ENCODE results near the gene TTC1.

DNA sequence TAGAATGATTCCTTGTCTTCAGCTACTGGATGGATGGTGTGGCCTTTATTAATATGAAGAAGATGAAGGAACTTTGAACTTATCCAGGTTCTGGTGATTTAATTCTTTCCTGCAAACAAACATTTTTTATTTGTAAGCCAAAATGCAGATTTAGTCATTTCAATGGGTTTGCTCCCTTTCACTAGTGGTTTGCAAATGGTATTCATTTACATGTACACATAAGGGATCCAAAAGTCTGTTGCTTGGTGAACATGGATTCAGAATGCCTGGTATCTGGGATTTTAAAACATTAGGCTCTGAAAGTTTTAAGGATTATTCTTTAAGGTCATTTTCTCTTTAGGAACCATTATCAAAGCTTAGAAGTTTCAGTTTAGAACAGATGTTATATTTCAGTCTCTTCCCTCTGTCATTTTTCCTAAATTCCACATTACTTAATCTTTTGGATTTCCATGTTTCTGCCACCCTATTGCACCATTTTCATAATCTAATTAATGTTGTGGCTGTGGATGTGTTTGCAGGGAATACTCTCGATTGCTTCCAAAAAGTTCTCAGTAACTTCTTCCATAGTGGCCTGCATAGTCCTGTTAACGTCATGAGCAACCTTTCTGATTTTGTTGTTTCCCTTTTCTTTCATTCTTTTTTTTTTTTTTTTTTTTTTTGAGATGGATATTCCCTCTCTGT is 10.1 kb downstream of the TTC1 start:
- TF ChIP-seq RFX5 (IDR thresholded peaks at IDR 0.05; ENCODE audit: low read length) (no peak), MXI1 (IDR thresholded peaks at IDR 0.05; ENCODE audit: low read depth, low read length) (no peak), POLR2AphosphoS5 (IDR thresholded peaks at IDR 0.05; ENCODE audit: low read depth, low read length) (no peak), SMC3 (IDR thresholded peaks at IDR 0.05; ENCODE audit: low read depth, low read length) (no peak), TEAD4 (IDR thresholded peaks at IDR 0.05; ENCODE audit: borderline replicate concordance, insufficient read depth) (no peak)
- TF ChIP-seq, protein P1, sequence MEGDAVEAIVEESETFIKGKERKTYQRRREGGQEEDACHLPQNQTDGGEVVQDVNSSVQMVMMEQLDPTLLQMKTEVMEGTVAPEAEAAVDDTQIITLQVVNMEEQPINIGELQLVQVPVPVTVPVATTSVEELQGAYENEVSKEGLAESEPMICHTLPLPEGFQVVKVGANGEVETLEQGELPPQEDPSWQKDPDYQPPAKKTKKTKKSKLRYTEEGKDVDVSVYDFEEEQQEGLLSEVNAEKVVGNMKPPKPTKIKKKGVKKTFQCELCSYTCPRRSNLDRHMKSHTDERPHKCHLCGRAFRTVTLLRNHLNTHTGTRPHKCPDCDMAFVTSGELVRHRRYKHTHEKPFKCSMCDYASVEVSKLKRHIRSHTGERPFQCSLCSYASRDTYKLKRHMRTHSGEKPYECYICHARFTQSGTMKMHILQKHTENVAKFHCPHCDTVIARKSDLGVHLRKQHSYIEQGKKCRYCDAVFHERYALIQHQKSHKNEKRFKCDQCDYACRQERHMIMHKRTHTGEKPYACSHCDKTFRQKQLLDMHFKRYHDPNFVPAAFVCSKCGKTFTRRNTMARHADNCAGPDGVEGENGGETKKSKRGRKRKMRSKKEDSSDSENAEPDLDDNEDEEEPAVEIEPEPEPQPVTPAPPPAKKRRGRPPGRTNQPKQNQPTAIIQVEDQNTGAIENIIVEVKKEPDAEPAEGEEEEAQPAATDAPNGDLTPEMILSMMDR (IDR thresholded peaks at IDR 0.05) = no peak

Measured in SK-N-SH (cell line).